Smooth muscle cell (in vitro differentiated cells): ENCODE measurements around the gene CAMK2A. TPM values are rescaled to one million over a fixed set of nuclear protein-coding genes. Genes with fewer than 3 reads are reported as not detected.
A peak's percentile ranks its signal among the peaks of the same experiment; 100 is the strongest.

Experiments
- DNase-seq: peaks from one replicate; lab custom pipeline; 2025; ENCODE audit not compliant: unreplicated experiment; lab: John Stamatoyannopoulos, UW
- H2AFZ ChIP-seq: fragments of 200-600 bp; sonication (generic); 2 replicates; pipeline ENCODE4 v1.6.0; 2016; ENCODE audit warnings: antibody characterized with exemption, low read depth, mild to moderate bottlenecking
- H3F3A ChIP-seq: fragments of 200-600 bp; sonication (generic); 2 replicates; pipeline ENCODE4 v1.6.0; 2017; ENCODE audit warnings: antibody characterized with exemption, low read depth
- H3K27ac ChIP-seq: fragments of 200-600 bp; sonication (generic); 2 replicates; pipeline ENCODE4 v1.5.1; 2016; ENCODE audit warnings: low read depth, mild to moderate bottlenecking
- H3K27me3 ChIP-seq: fragments of 200-600 bp; sonication (generic); 2 replicates; pipeline ENCODE4 v1.6.1; 2016; ENCODE audit warnings: low read depth, mild to moderate bottlenecking
- H3K36me3 ChIP-seq: fragments of 200-600 bp; sonication (generic); 2 replicates; pipeline ENCODE4 v1.5.1; 2016; ENCODE audit warnings: low read depth
- H3K4me1 ChIP-seq: fragments of 200-600 bp; sonication (generic); 2 replicates; pipeline ENCODE4 v1.5.1; 2016; ENCODE audit warnings: low read depth
- H3K4me2 ChIP-seq: fragments of 200-600 bp; sonication (generic); 2 replicates; pipeline ENCODE4 v1.6.0; 2016; ENCODE audit warnings: mild to moderate bottlenecking
- H3K4me3 ChIP-seq: fragments of 200-600 bp; sonication (generic); 2 replicates; pipeline ENCODE4 v1.5.1; 2016; ENCODE audit warnings: mild to moderate bottlenecking
- H3K79me2 ChIP-seq: fragments of 200-600 bp; sonication (generic); 2 replicates; pipeline ENCODE4 v1.6.0; 2016; ENCODE audit warnings: low read depth, mild to moderate bottlenecking
- H3K9ac ChIP-seq: fragments of 200-600 bp; sonication (generic); 2 replicates; pipeline ENCODE4 v1.6.0; 2016; ENCODE audit warnings: low read depth
- H3K9me3 ChIP-seq: fragments of 200-600 bp; sonication (generic); replicated peaks from 2 replicates; pipeline ENCODE4 v1.5.1; 2016; ENCODE audit warnings: low read depth
- H4K20me1 ChIP-seq: fragments of 200-600 bp; sonication (generic); 2 replicates; pipeline ENCODE4 v1.6.0; 2016; ENCODE audit warnings: low read depth
- WGBS: methylation state at CpG from one replicate; pipeline ENCODE4 v1.1.7; 2016; ENCODE audit warnings: low lambda C conversion rate; 5-methylcytosine and 5-hydroxymethylcytosine counted together
- polyA plus RNA-seq: library from polyadenylated mRNA; unstranded; fragments of >200 nt; fragmentation: Nextera tagmentation; extraction: Ambion mirVana; gene quantifications from 2 replicates; pipeline ENCODE4 v1.2.1, GENCODE V29; 2016
- total RNA-seq: library from RNA; depleted of rRNA; stranded (reverse); fragments of >200 nt; gene quantifications from 2 replicates; pipeline ENCODE4 v1.2.3, GENCODE V29; 2014
- TF ChIP-seq, protein P1 (sequence below): fragments of 200-600 bp; sonication (generic); IDR thresholded peaks from 2 replicates; pipeline ENCODE4 v1.5.1; 2017; ENCODE audit warnings: borderline replicate concordance, mild to moderate bottlenecking, antibody characterized with exemption; ENCODE audit not compliant: insufficient read depth, poor library complexity, severe bottlenecking

The CAMK2A gene
- total and polyA plus RNA-seq, 2 experiments from 2014 or later: 0.83 to 1.6 TPM

DNA sequence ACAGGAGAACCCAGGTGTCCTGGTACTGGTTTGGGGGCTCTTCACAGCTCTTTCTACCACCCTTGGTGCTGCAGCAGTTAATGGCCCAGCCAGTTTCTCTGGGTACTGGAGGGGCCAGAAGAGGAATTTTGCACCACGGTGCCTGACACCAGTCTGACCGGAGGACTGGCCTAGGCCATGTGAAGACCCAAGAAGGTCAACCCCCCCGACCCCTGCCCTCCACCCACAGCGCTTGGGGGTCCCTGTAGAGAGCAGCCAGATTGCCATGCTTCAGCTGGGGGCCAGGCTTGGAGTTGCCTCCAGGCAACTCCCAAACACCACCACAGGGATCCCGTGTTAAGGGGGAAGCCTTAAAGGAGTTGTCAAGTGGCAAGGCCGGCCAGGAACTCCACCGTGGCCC, 6.9 kb upstream of the CAMK2A start:
- no peaks in the 10 kb centered on the region for H3K27me3 ChIP-seq
- no peak overlapping the region for H3K27ac ChIP-seq
- no peaks in the 10 kb centered on the region for H3K36me3 ChIP-seq
- TF ChIP-seq, protein P1, sequence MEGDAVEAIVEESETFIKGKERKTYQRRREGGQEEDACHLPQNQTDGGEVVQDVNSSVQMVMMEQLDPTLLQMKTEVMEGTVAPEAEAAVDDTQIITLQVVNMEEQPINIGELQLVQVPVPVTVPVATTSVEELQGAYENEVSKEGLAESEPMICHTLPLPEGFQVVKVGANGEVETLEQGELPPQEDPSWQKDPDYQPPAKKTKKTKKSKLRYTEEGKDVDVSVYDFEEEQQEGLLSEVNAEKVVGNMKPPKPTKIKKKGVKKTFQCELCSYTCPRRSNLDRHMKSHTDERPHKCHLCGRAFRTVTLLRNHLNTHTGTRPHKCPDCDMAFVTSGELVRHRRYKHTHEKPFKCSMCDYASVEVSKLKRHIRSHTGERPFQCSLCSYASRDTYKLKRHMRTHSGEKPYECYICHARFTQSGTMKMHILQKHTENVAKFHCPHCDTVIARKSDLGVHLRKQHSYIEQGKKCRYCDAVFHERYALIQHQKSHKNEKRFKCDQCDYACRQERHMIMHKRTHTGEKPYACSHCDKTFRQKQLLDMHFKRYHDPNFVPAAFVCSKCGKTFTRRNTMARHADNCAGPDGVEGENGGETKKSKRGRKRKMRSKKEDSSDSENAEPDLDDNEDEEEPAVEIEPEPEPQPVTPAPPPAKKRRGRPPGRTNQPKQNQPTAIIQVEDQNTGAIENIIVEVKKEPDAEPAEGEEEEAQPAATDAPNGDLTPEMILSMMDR: no peak
- no peaks in the 10 kb centered on the region for H3K9me3 ChIP-seq
- peaks cover 26% of the 10 kb centered on the region for H3K79me2 ChIP-seq
- H3K4me3 ChIP-seq: no peak overlapping the region
- peaks cover 27% of the 10 kb centered on the region for H4K20me1 ChIP-seq
- peaks cover 25% of the 10 kb centered on the region for H3F3A ChIP-seq
- no peak overlapping the region for H3K4me2 ChIP-seq
- H2AFZ ChIP-seq: no peak overlapping the region
- H3K4me1 ChIP-seq: peaks cover 41% of the 10 kb centered on the region
- DNase-seq: no peak
- no peak overlapping the region for H3K9ac ChIP-seq
- WGBS: 91% methylated on average over 7 of the region's 7 CpGs

DNA sequence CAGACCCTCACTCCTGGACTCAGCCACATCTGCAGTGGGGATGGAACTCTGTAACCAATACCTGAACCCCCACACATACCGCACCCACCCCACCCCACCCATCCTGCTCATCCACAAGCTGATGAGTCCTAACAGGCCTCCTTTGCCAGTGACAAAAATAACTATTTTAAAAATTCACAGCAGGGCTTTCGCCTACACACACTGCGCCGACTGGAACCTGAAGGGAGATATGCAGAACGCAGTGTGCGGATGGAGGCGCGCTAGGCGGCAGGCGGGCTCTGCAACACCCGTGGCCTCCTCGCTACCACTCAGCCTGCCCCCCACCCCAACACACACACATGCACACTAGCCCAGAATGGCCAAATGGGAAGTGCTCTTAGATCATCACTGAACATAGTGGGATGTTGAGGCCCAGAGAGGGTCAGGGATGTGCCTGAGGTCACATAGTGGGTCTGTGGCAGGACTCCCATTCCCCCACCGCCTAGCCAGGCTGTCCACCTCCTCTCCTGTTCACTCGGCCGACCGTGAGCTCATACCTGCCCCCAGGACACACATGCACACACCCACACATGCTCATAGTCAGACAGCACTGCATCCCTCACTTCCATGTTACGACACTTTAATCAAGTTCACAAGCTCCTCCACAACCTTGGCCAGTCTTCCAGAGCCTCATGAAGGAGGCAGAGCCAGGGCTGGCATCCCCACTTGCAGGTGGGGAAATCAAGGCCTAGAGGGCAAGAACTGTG, 6.3 kb upstream of the CAMK2A start:
- peaks cover 27% of the 10 kb centered on the region for H4K20me1 ChIP-seq
- TF ChIP-seq, protein P1: no peak
- H2AFZ ChIP-seq: no peak overlapping the region
- no peaks in the 10 kb centered on the region for H3K9me3 ChIP-seq
- H3K4me3 ChIP-seq: no peak overlapping the region
- H3K9ac ChIP-seq: no peak overlapping the region
- H3F3A ChIP-seq: peaks cover 24% of the 10 kb centered on the region
- H3K27ac ChIP-seq: peak overlapping the region; percentile 44
- H3K36me3 ChIP-seq: no peaks in the 10 kb centered on the region
- WGBS: 81% methylated on average over 17 of the region's 17 CpGs
- H3K79me2 ChIP-seq: peaks cover 26% of the 10 kb centered on the region
- H3K4me2 ChIP-seq: peak overlapping the region; percentile 29
- peaks cover 35% of the 10 kb centered on the region for H3K4me1 ChIP-seq
- no peak for DNase-seq
- no peaks in the 10 kb centered on the region for H3K27me3 ChIP-seq

DNA sequence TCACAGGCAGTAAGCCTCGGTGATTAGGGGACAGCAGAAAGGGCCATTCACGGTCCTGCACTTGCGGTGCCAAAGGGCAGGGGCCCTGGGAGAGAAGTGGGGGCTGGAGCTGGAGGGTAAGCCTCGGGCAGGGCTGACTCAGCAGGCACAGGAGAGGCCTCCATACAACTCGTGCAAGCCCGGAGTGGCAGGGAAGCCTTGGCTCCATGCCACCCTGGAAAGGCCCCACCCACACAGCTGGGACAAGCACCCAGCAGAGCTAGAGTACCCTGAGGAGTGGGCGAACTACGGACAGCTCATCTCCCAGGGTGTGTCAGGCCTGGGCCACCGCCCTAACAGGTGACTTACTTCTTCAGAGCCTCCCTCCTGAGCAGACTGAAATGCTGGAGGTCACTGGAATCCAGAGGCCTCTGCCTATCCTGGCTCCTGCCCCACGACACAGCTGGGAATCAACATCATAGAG, 5.6 kb upstream of the CAMK2A start:
- no peak overlapping the region for H2AFZ ChIP-seq
- H3K27ac ChIP-seq: peak overlapping the region; percentile 44
- DNase-seq: peak; percentile 44

More for the DNA sequence above, 5.6 kb upstream of the CAMK2A start:
- peak overlapping the region; percentile 29 for H3K4me2 ChIP-seq
- no peaks in the 10 kb centered on the region for H3K36me3 ChIP-seq
- H3K4me1 ChIP-seq: peaks cover 28% of the 10 kb centered on the region
- TF ChIP-seq, protein P1: no peak
- H3K79me2 ChIP-seq: peaks cover 26% of the 10 kb centered on the region
- no peaks in the 10 kb centered on the region for H3K9me3 ChIP-seq
- H3K4me3 ChIP-seq: no peak overlapping the region
- no peak overlapping the region for H3K9ac ChIP-seq
- H3K27me3 ChIP-seq: no peaks in the 10 kb centered on the region
- 40% methylated on average over 10 of the region's 10 CpGs for WGBS
- peaks cover 27% of the 10 kb centered on the region for H4K20me1 ChIP-seq
- H3F3A ChIP-seq: peaks cover 17% of the 10 kb centered on the region
